PC-3 (cell line): ENCODE results near the gene SIDT2. TPM values are rescaled to one million over a fixed set of nuclear protein-coding genes. Genes with fewer than 3 reads are reported as not detected.
A peak's percentile ranks its signal among the peaks of the same experiment; 100 is the strongest.
"Not testable (repeated sequence)": the region's sequence is repeated elsewhere in the genome, so short reads cannot be mapped to it uniquely, and the experiment has no call there.

ENCODE experiments used
- ATAC-seq: fragments of 200-7000 bp; cut with Tn5 transposase; 2 replicates; pipeline ENCODE4 v1.9.1; 2020; ENCODE audit warnings: mild to moderate bottlenecking, moderate library complexity
- BruUV-seq: library from RNA; stranded (reverse); fragments of 400-500 nt; replicated peaks from 2 replicates; lab custom pipeline; 2021; lab: Mats Ljungman, UMichigan
- CTCF ChIA-PET: fragments of 300-600 bp; sonication (Branson Sonifier 250); formaldehyde crosslinking; loops from one replicate; lab custom pipeline; 2022; ENCODE audit warnings: antibody characterized with exemption; lab: Charles Lee
- POLR2A ChIA-PET: fragments of 300-600 bp; sonication (Branson Sonifier 250); formaldehyde crosslinking; loops from one replicate; lab custom pipeline; 2022; ENCODE audit warnings: antibody characterized with exemption; ENCODE audit not compliant: unreplicated experiment; lab: Charles Lee
- DNase-seq: peaks from one replicate; pipeline ENCODE4 v3.0.0-alpha.2; 2015
- H2AFZ ChIP-seq: fragments of 300-600 bp; sonication (generic); 2 replicates; pipeline ENCODE4 v1.6.0; 2016; ENCODE audit warnings: antibody characterized with exemption, low read length
- H3F3A ChIP-seq: fragments of 300-600 bp; sonication (generic); one replicate; pipeline ENCODE4 v1.6.0; 2017; ENCODE audit warnings: antibody characterized with exemption, low read length, control low read depth, mild to moderate bottlenecking; ENCODE audit not compliant: unreplicated experiment
- H3K27ac ChIP-seq: fragments of 300-600 bp; sonication (generic); 2 replicates; pipeline ENCODE4 v1.5.1; 2016; ENCODE audit warnings: mild to moderate bottlenecking, low read length
- H3K27me3 ChIP-seq: fragments of 300-600 bp; sonication (generic); 2 replicates; pipeline ENCODE4 v1.6.1; 2016; ENCODE audit warnings: low read length, mixed read lengths
- H3K36me3 ChIP-seq: fragments of 300-600 bp; sonication (generic); 2 replicates; pipeline ENCODE4 v1.6.1; 2016; ENCODE audit warnings: low read depth, mixed run types, low read length, mixed read lengths
- H3K4me1 ChIP-seq: fragments of 300-600 bp; sonication (generic); 2 replicates; pipeline ENCODE4 v1.5.1; 2016; ENCODE audit warnings: low read length; ENCODE audit not compliant: insufficient read depth
- H3K4me2 ChIP-seq: fragments of 300-600 bp; sonication (generic); 2 replicates; pipeline ENCODE4 v1.6.0; 2016; ENCODE audit warnings: low read length
- H3K4me3 ChIP-seq: fragments of 300-600 bp; sonication (generic); 2 replicates; pipeline ENCODE4 v1.5.1; 2016; ENCODE audit warnings: mild to moderate bottlenecking, low read length, mixed read lengths
- H3K79me2 ChIP-seq: fragments of 300-600 bp; sonication (generic); 2 replicates; pipeline ENCODE4 v1.6.1; 2017; ENCODE audit warnings: low read length, mixed read lengths
- H3K9ac ChIP-seq: fragments of 300-600 bp; sonication (generic); 2 replicates; pipeline ENCODE4 v1.6.0; 2016; ENCODE audit warnings: mild to moderate bottlenecking, low read length
- H3K9me2 ChIP-seq: fragments of 300-600 bp; sonication (generic); replicated peaks from 2 replicates; pipeline ENCODE4 v1.6.1; 2016; ENCODE audit warnings: mixed run types, low read length, mixed read lengths
- H3K9me3 ChIP-seq: fragments of 300-600 bp; sonication (generic); 2 replicates; pipeline ENCODE4 v1.6.1; 2016; ENCODE audit warnings: low read length, mixed read lengths
- H4K20me1 ChIP-seq: fragments of 300-600 bp; sonication (generic); 2 replicates; pipeline ENCODE4 v1.6.1; 2016; ENCODE audit warnings: low read length, mixed read lengths
- CTCF ChIP-seq: fragments of 300-600 bp; sonication (generic); conservative IDR thresholded peaks from 2 replicates; pipeline ENCODE4 v1.5.1; 2017; ENCODE audit warnings: antibody characterized with exemption, low read depth, mild to moderate bottlenecking, low read length
- EZH2 ChIP-seq: fragments of 300-600 bp; sonication (generic); IDR thresholded peaks from one replicate; pipeline ENCODE4 v1.6.1; 2017; ENCODE audit warnings: antibody characterized with exemption, mild to moderate bottlenecking, low read length; ENCODE audit not compliant: unreplicated experiment
- EZH2phosphoT487 ChIP-seq: fragments of 300-600 bp; sonication (generic); IDR thresholded peaks from 2 replicates; pipeline ENCODE4 v1.6.1; 2018; ENCODE audit warnings: mild to moderate bottlenecking, antibody characterized with exemption, low read length, borderline replicate concordance
- intact Hi-C: fragments of 100-400 bp; cut with micrococcal nuclease; formaldehyde crosslinking; loops from 2 replicates; pipeline ENCODE4 v1.9.0; 2023
- total RNA-seq: library from RNA; depleted of rRNA; stranded (reverse); fragments of >200 nt; gene quantifications from 2 replicates; pipeline ENCODE4 v1.2.3, GENCODE V29; 2014

SIDT2 gene
- total RNA-seq, 1 experiment from 2014 or later: 13.6 TPM

GRCh38 chr11:117205211-117205818 lies 26.8 kb downstream of the SIDT2 start:
- H2AFZ ChIP-seq: no peak overlapping the region
- ChIA-PET POLR2A (no interaction called here), CTCF (no interaction called here)
- intact Hi-C loops: loop anchor here (5.0 kb wide), 1 partner anchor 73 kb away; no protein-coding TSS in a partner anchor
- no peak overlapping the region for H3K27ac ChIP-seq
- no peaks in the 10 kb centered on the region for H4K20me1 ChIP-seq
- no peaks in the 10 kb centered on the region for H3K27me3 ChIP-seq
- H3K4me3 ChIP-seq: no peak overlapping the region
- no peaks in the 10 kb centered on the region for H3F3A ChIP-seq
- no peak overlapping the region for H3K9ac ChIP-seq
- TF ChIP-seq EZH2: no peak
- TF ChIP-seq EZH2phosphoT487: no peak
- no peak for TF ChIP-seq CTCF
- no peak overlapping the region for H3K4me2 ChIP-seq
- no peaks in the 10 kb centered on the region for H3K9me2 ChIP-seq
- DNase-seq: no peak
- ATAC-seq: no peak
- H3K79me2 ChIP-seq: no peaks in the 10 kb centered on the region
- no peaks in the 10 kb centered on the region for H3K4me1 ChIP-seq
- no peaks in the 10 kb centered on the region for H3K9me3 ChIP-seq
- no TSS peak for BruUV-seq
- peaks cover 4% of the 10 kb centered on the region; the same call in 1 of the 2 replicates for H3K36me3 ChIP-seq

- H3K9me3 ChIP-seq, ATAC-seq, H3K79me2 ChIP-seq, H3K9ac ChIP-seq, H3K27me3 ChIP-seq, H2AFZ ChIP-seq, POLR2A ChIA-PET, BruUV-seq, H3K27ac ChIP-seq, H3K4me1 ChIP-seq, CTCF ChIA-PET, DNase-seq, H3K36me3 ChIP-seq, H3K4me2 ChIP-seq, H3K4me3 ChIP-seq, H3F3A ChIP-seq, H3K9me2 ChIP-seq, H4K20me1 ChIP-seq: not testable (repeated sequence)
- intact Hi-C loops: loop anchor here (5.0 kb wide), 1 partner anchor 74 kb away; no protein-coding TSS in a partner anchor
These were observed 27.6 kb downstream of the SIDT2 start for GRCh38 chr11:117206111-117206510.

GRCh38 chr11:117206859-117207258 lies 28.3 kb downstream of the SIDT2 start:
- H3K4me3 ChIP-seq, H3K9me2 ChIP-seq, H3K36me3 ChIP-seq, H3K9me3 ChIP-seq, H3K9ac ChIP-seq, H3K79me2 ChIP-seq, H3K4me2 ChIP-seq, DNase-seq, H2AFZ ChIP-seq, H3K27me3 ChIP-seq, H4K20me1 ChIP-seq, CTCF ChIA-PET, H3K27ac ChIP-seq, H3F3A ChIP-seq, BruUV-seq, H3K4me1 ChIP-seq, POLR2A ChIA-PET: not testable (repeated sequence)
- ATAC-seq: peak; percentile 57
- intact Hi-C loops: loop anchor here (5.0 kb wide), 1 partner anchor 75 kb away; no protein-coding TSS in a partner anchor

GRCh38 chr11:117207481-117207880 lies 28.9 kb downstream of the SIDT2 start:
- H3K79me2 ChIP-seq, H2AFZ ChIP-seq, H4K20me1 ChIP-seq, H3K9ac ChIP-seq, H3F3A ChIP-seq, H3K9me3 ChIP-seq, H3K27ac ChIP-seq, BruUV-seq, H3K4me2 ChIP-seq, H3K9me2 ChIP-seq, H3K4me1 ChIP-seq, H3K36me3 ChIP-seq, CTCF ChIA-PET, H3K4me3 ChIP-seq, DNase-seq, H3K27me3 ChIP-seq, POLR2A ChIA-PET, ATAC-seq: not testable (repeated sequence)
- intact Hi-C loops: loop anchor here (5.0 kb wide), 1 partner anchor 75 kb away; no protein-coding TSS in a partner anchor

- H3F3A ChIP-seq, CTCF ChIA-PET, H2AFZ ChIP-seq, H4K20me1 ChIP-seq, H3K27ac ChIP-seq, ATAC-seq, BruUV-seq, H3K9ac ChIP-seq, POLR2A ChIA-PET, H3K9me2 ChIP-seq, H3K27me3 ChIP-seq, H3K4me2 ChIP-seq, DNase-seq, H3K4me3 ChIP-seq, H3K79me2 ChIP-seq, H3K9me3 ChIP-seq, H3K4me1 ChIP-seq, H3K36me3 ChIP-seq: not testable (repeated sequence)
- intact Hi-C loops: loop anchor here (5.0 kb wide), 1 partner anchor 76 kb away; no protein-coding TSS in a partner anchor
These were observed 30.2 kb downstream of the SIDT2 start for GRCh38 chr11:117208710-117209109.
